Measurements from ENCODE around the gene FBXW8.

The FBXW8 gene

DNA sequence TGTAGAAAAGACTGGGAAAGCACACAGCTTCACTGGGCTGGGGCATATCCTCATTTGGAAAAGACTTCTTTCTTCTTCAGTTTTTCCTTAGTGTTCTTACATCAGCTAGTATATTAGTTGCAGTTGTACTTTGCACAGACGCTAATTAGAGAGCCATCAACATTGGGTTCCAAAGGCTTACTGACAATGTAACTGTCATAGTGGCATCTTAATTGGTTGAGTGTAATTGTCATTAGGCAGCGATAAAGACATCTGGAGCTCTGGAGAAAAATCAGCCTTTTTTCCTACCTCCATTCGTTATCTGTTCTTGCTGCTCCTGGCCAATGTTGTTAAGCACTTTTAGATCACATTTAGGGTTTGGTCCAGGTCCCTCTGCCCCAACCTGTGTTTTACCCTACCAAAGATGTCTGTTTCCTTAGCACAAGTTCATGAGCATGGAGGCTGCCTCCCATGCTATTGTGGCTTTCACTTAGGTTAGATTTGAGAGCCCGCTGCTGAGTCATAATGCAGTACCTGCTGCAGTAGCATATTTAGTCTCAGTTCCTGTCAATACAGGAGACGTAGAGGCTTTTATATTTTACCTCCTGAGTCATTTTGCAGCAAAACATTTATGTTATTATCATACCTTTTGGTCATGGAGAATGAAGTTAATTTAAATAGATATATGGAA, 49.2 kb downstream of the FBXW8 start:
- DNase-seq: no peak

- no peak for DNase-seq
These were observed 51.4 kb downstream of the FBXW8 start for GRCh38 chr12:116962197-116962596.

- no peak for DNase-seq
These were observed 52.1 kb downstream of the FBXW8 start for GRCh38 chr12:116962783-116963356.

- no peak for DNase-seq
These were observed 53.6 kb downstream of the FBXW8 start for GRCh38 chr12:116964054-116965050.

DNA sequence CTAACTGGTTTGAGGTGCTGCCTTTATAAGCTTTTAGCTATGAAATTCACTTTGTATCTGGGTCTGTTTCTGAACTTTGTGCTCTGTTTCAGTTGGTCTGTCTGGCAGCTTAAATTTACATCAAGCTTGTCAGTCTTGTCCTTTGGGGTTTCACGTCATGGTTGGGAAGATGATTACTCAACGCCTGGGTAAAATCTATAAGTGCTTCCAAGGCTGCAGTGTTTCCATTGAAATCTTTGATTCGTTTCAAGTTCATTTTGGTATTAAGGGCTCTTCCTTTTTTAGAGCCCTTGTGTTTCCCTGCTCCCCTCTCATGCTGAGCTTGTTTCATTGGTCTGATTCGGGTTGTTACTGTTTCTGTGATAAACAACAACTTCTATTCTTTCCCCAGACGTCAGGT, 58.2 kb downstream of the FBXW8 start:
- no peak for DNase-seq

DNA sequence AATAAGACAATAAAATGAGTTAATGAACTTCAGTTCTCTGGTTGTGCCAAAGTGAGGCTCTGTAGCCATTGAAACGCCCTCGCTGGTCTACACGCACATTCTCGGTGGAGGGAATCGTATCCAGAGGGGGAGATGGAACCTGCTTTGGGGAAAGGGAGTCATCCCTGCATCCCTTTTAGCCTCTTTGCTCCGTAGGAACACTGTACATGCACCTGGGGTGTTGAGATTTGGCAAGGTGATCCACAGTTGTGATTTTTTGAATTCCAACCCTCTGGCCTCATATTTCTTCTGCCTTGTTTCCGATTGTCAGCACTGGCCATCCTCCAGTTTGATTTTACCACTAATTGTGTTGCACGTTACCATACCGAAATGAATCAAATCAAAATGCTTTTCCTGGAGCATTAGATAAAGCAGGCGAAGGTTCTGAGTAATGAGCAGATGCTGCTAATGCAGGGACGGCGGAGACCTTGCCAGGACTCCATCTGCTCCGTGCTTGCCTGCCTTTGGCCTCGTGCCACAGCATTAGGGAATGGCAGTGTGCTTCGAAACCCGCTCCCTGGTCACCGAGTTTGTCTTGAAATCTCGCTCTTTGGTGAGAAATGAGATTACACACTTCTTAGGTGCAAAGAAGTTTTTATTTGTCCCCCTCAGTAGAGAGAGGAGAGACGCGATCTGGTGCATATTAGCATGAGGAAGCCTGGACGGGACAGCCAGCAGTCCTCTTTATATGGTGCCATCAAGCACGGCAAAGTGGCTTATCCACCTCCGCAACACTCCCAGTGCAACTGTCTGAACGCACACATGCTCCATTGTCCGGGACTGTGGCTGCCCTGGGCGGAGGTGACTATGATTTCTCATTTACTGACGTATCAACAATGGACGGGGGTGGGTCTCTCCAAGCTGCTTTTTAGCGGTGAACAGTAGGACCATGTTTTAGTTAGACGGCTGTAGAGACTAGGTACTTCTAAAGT, 59.1 kb downstream of the FBXW8 start:
- DNase-seq: no peak

DNA sequence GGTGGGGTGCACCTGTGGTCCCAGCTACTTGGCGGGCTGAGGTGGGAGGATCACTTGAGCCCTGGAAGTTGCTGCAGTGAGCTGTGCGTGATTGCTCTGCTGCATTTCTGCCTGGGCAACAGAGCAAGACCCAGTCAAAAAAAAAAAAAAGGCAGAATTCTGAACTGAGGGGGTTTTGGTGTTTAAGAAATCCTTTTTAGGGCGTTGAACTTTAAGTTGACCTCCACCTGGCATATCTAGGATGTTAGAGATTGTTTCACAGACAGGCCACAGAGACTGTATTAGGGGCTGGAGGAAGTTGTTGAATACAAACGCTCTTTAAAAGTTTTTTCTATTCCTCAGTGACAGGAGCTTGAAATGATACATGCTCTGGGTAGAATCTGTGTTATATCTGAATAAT, 60.5 kb downstream of the FBXW8 start:
- DNase-seq: no peak

GRCh38 chr12:116975779-116976393, 65.1 kb downstream of the FBXW8 start:
- no peak for DNase-seq

GRCh38 chr12:116977465-116978380, 67.0 kb downstream of the FBXW8 start:
- DNase-seq: no peak

- DNase-seq: no peak
These were observed 68.2 kb downstream of the FBXW8 start for GRCh38 chr12:116978791-116979508.

DNA sequence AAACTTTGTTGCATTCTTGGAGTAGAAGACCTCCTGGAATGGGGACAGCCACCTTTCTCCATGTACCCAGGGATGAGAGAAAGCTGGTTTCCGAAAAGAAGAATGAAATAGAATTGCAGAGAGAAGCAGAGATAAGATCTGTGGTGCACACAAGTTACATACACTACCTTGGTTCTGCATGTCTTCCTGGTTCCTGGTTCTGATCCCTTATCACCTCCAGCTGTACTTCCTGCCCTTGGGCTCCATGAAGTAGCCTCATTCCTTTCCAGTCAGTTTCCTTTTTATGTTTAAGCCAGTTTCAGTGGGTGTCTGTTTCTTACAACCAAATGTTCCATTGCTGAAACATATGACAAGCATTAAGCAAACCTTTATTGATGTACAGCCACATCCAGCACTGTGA, 69.3 kb downstream of the FBXW8 start:
- no peak for DNase-seq

DNA sequence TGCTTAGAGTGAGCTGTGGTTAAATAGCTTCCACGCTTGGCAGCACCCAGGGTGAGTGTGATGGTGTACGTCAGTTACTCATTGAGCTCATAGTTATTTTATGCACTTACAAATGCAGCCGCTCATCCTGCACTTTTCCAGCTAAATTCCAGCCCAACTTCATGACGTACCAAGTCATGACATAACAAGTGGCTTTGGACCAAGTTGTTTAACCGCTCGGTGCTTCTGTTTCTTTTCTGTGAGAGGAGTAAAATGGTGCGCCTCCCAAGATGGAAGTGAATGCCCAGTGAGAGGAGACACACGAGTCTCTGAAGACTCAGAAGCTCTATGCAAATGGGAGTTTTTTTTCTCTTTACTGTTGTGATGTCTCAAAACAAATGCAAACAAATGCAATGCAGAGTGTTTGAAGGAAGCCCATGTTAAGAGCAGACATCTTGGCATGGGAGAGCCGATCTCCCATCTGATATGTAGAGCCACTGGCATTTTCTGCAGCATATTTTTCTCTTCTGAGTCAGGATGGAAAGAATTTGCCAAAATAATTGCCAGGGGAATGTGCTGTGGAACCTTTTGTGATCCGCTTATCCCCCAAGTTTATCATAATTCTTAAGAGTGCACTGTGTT, 72.2 kb downstream of the FBXW8 start:
- no peak for DNase-seq

DNA sequence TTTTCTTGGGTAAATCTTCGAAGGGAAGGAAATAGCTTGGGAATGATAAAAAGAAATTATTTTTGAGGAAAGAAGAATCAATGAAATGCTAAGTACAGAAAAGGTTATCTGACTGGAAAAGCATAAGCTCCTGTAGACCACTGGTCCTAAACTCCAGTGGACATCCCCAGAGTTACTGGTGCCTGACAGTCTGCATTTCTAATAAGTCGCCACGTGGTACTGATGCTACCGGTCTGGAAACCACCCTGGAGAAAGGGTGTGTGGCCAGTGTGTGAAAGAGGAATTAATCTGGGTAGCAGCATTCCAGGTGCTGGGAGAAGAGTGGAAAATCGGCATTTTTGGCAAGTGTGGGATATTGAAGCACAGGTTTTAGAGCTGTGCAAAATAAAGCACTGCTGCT, 73.3 kb downstream of the FBXW8 start:
- no peak for DNase-seq

- no peak for DNase-seq
These were observed 79.6 kb downstream of the FBXW8 start for GRCh38 chr12:116990329-116990728.

DNA sequence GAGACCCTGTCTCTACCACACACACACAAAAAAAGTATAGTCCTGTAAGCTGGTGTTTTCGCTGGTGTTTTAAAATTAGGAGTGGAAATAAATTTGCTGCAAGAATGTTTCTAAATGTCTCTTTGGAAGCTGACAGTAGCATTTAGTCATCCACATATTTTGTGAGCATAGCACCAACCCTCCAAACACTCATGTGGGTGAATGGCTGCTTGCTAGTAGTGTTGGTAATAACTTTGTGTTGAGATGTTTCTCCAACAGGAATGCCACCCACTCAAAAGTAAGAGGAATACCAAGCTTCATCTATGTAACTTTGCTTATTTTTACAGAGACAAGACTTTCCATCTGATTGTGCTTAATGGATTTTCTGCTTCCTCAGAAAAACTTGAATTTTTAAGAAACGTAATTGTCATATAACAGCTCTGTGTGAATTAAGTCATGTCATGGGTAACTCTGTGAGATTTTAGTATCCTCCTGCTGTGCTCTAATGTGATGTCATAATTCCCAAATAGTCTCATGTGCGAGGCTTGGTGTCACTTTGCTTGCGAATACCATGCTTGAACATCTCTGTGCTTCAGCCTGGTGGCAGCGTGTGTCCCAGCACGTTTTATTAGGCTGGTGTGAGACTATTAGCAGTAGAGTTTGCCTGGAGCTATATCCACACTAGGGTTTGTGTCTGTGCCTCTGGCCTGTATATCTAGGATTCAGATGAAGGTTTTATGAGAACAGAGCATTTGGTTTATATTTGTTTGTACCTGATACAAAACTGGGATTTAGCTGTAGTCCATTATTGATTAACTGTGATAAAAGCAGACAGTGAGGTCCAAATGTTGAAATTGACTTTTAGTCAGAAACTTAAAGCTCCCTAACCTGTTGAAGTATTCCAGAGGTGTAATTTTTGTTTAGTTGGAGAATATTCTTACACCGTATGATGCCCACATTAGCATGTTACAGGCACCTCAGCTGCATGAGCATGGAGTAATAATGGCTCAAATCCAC, 80.5 kb downstream of the FBXW8 start:
- no peak for DNase-seq

GRCh38 chr12:116996093-116996492, 85.3 kb downstream of the FBXW8 start:
- no peak for DNase-seq

- no peak for DNase-seq
These were observed 85.9 kb downstream of the FBXW8 start for GRCh38 chr12:116996621-116997020.

GRCh38 chr12:116999066-116999465, 88.3 kb downstream of the FBXW8 start:
- DNase-seq: no peak
